ENCODE data around the gene NPAT. TPM values are rescaled to one million over a fixed set of nuclear protein-coding genes. Genes with fewer than 3 reads are reported as not detected.

Gene NPAT
- total RNA-seq: 12.0 and 12.9 TPM in 2 replicates

GRCh38 chr11:108222574-108223347, at the start of gene NPAT, which contains the start of gene ATM:
Gene NPAT (minus strand): TSS chr11:108222638. CDS start chr11:108222536, 102 bp downstream.
Gene ATM (plus strand): TSS chr11:108223067. CDS start chr11:108227625, 4,558 bp downstream.

GRCh38 chr11:108121274-108122155, 100.9 kb downstream of the NPAT start, which contains the start of gene ACAT1:
Gene ACAT1 (plus strand): TSS chr11:108121567. CDS start chr11:108121607, 40 bp downstream.

Other genes starting within 250 kb of the NPAT start
- 40.3 and 45.2 TPM in 2 replicates for gene CUL5, start 213.7 kb downstream of the NPAT start, total RNA-seq
- 114 TPM in 2 replicates for gene ACAT1, start 101.1 kb downstream of the NPAT start, total RNA-seq
- 83.8 and 121 TPM in 2 replicates for gene ATM, start 429 bp upstream of the NPAT start, total RNA-seq
- gene C11orf65, start 244.9 kb upstream of the NPAT start, total RNA-seq: 1.2 and 1.5 TPM in 2 replicates

All from uterine smooth muscle cell (primary cell).